Measurements from ENCODE around the gene CPE. TPM values are rescaled to one million over a fixed set of nuclear protein-coding genes. Genes with fewer than 3 reads are reported as not detected.

CPE gene
- total RNA-seq, 1 donor from 2014 or later: 93.8 TPM

- no peak overlapping the region for H3K27ac Mint-ChIP-seq
- peaks cover 7% of the 10 kb centered on the region for H3K4me1 Mint-ChIP-seq
- no peak overlapping the region for H3K4me3 Mint-ChIP-seq
- no peaks in the 10 kb centered on the region for H3K27me3 Mint-ChIP-seq (ENCODE audit: low read depth)
- H3K36me3 Mint-ChIP-seq: peaks cover 10% of the 10 kb centered on the region
- no peak for DNase-seq (ENCODE audit: low spot score in 2 of 2, unreplicated experiment in 2 of 2)
- TF ChIP-seq, protein P1, sequence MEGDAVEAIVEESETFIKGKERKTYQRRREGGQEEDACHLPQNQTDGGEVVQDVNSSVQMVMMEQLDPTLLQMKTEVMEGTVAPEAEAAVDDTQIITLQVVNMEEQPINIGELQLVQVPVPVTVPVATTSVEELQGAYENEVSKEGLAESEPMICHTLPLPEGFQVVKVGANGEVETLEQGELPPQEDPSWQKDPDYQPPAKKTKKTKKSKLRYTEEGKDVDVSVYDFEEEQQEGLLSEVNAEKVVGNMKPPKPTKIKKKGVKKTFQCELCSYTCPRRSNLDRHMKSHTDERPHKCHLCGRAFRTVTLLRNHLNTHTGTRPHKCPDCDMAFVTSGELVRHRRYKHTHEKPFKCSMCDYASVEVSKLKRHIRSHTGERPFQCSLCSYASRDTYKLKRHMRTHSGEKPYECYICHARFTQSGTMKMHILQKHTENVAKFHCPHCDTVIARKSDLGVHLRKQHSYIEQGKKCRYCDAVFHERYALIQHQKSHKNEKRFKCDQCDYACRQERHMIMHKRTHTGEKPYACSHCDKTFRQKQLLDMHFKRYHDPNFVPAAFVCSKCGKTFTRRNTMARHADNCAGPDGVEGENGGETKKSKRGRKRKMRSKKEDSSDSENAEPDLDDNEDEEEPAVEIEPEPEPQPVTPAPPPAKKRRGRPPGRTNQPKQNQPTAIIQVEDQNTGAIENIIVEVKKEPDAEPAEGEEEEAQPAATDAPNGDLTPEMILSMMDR (IDR thresholded peaks at IDR 0.05; ENCODE audit: unreplicated experiment): no peak
- peaks cover 17% of the 10 kb centered on the region for H3K9me3 Mint-ChIP-seq
Observed at GRCh38 chr4:165428957-165429356, 50.1 kb downstream of the CPE start.

GRCh38 chr4:165433529-165433928, 54.7 kb downstream of the CPE start:
- H3K4me1 Mint-ChIP-seq: peaks cover 7% of the 10 kb centered on the region

DNA sequence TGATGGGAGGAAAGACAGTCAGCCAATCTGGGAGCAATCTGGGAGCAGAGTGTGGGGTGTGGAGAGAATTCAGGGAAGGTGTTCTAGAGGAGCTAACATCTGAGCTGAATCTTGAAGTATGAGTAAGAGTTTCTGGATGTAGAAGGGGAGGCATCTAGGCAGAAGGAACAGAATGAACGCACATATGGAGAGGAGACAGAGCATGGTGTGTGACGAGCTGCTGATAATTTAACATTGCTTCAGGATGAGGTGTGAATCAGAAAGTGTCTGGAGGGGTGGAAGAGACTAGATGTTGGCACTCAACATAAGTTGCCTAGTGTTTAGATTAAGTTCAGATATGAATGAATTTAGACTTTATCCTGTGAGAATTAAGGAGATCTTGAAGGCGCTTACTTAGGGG, 58.9 kb downstream of the CPE start:
- H3K9me3 Mint-ChIP-seq: no peaks in the 10 kb centered on the region
- no peak for DNase-seq (ENCODE audit: low spot score in 2 of 2, unreplicated experiment in 2 of 2)
- no peak overlapping the region for H3K4me3 Mint-ChIP-seq
- no peak overlapping the region for H3K27ac Mint-ChIP-seq
- no peaks in the 10 kb centered on the region for H3K36me3 Mint-ChIP-seq
- no peaks in the 10 kb centered on the region for H3K27me3 Mint-ChIP-seq (ENCODE audit: low read depth)
- H3K4me1 Mint-ChIP-seq: peaks cover 22% of the 10 kb centered on the region
- TF ChIP-seq, protein P1 (IDR thresholded peaks at IDR 0.05; ENCODE audit: unreplicated experiment): no peak

More at GRCh38 chr4:165433529-165433928, 54.7 kb downstream of the CPE start:
- no peak overlapping the region for H3K4me3 Mint-ChIP-seq
- H3K27me3 Mint-ChIP-seq (ENCODE audit: low read depth): no peaks in the 10 kb centered on the region
- peaks cover 5% of the 10 kb centered on the region for H3K9me3 Mint-ChIP-seq
- DNase-seq (ENCODE audit: low spot score in 2 of 2, unreplicated experiment in 2 of 2): no peak
- peaks cover 2% of the 10 kb centered on the region for H3K36me3 Mint-ChIP-seq
- TF ChIP-seq, protein P1 (IDR thresholded peaks at IDR 0.05; ENCODE audit: unreplicated experiment): no peak
- H3K27ac Mint-ChIP-seq: no peak overlapping the region

DNA sequence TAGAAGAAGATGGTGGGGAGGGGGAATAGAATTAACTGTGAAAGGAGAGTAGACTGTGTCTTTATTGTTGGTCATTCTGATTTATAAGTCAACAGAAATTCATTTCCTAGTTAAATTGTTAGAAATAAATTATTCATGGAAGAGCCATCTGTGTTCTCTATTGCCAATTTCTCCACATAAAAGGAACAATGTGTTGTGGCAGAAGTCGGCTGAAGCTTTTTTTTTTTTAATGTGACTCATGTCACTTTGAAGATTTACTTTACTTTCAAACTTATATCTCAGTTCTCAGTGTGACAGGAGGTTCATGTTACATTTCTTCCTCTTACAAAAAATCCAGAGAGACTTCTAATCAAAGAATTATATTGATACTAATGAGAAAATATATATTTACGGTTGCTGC, 60.5 kb downstream of the CPE start:
- Mint-ChIP-seq H3K9me3 (no peaks in the 10 kb centered on the region), H3K4me1 (peaks cover 22% of the 10 kb centered on the region), H3K27me3 (ENCODE audit: low read depth) (no peaks in the 10 kb centered on the region), H3K27ac (no peak overlapping the region), H3K36me3 (no peaks in the 10 kb centered on the region), H3K4me3 (no peak overlapping the region)
- TF ChIP-seq, protein P1 (IDR thresholded peaks at IDR 0.05; ENCODE audit: unreplicated experiment): no peak
- no peak for DNase-seq (ENCODE audit: low spot score in 2 of 2, unreplicated experiment in 2 of 2)

- Mint-ChIP-seq H3K9me3 (no peaks in the 10 kb centered on the region), H3K36me3 (no peaks in the 10 kb centered on the region), H3K27me3 (ENCODE audit: low read depth) (no peaks in the 10 kb centered on the region), H3K27ac (peak overlapping the region; percentile 68), H3K4me1 (peaks cover 22% of the 10 kb centered on the region), H3K4me3 (no peak overlapping the region)
- no peak for DNase-seq (ENCODE audit: low spot score in 2 of 2, unreplicated experiment in 2 of 2)
- TF ChIP-seq, protein P1 (IDR thresholded peaks at IDR 0.05; ENCODE audit: unreplicated experiment): no peak
Observed at GRCh38 chr4:165439981-165440380, 61.2 kb downstream of the CPE start.

All from mesothelial cell of epicardium (in vitro differentiated cells).